Pulmonary artery endothelial cell (primary cell): Measurements from ENCODE around the gene RIMBP2. TPM values are rescaled to one million over a fixed set of nuclear protein-coding genes. Genes with fewer than 3 reads are reported as not detected.

Source experiments
- total RNA-seq: library from RNA; depleted of rRNA; stranded (reverse); fragments of >200 nt; gene quantifications from 2 replicates; pipeline ENCODE4 v1.2.3, GENCODE V29; 2014

The RIMBP2 gene
- total RNA-seq, 1 donor from 2014 or later, result not detected

Other genes with a start within 250 kb of the RIMBP2 start
- 34.5 and 36.3 TPM in 2 replicates for gene STX2, start 123.0 kb upstream of the RIMBP2 start, total RNA-seq
- 1,163 and 1,419 TPM in 2 replicates for gene RAN, start 155.8 kb upstream of the RIMBP2 start, total RNA-seq
- not detected in 2 replicates for gene ADGRD1, start 237.6 kb upstream of the RIMBP2 start, total RNA-seq